HCT116 (cell line): Measurements from ENCODE around the gene CDKN2B-AS1. TPM values are rescaled to one million over a fixed set of nuclear protein-coding genes. Genes with fewer than 3 reads are reported as not detected.

ENCODE experiments used
- ATAC-seq: fragments of 200-7000 bp; cut with Tn5 transposase; 2 replicates; pipeline ENCODE4 v1.9.1; 2020; ENCODE audit warnings: mild to moderate bottlenecking, moderate library complexity
- BruUV-seq: library from RNA; stranded (reverse); fragments of 400-500 nt; replicated peaks from 2 replicates; lab custom pipeline; 2021; lab: Mats Ljungman, UMichigan
- CTCF ChIA-PET: fragments of 300-600 bp; sonication (Branson Sonifier 250); formaldehyde crosslinking; loops from one replicate; lab custom pipeline; 2021; ENCODE audit warnings: antibody characterized with exemption; lab: Charles Lee
- POLR2A ChIA-PET: fragments of 300-600, 350-600 bp; sonication (Branson Sonifier 250); formaldehyde crosslinking; loops from one replicate; lab custom pipeline; 2021; ENCODE audit warnings: antibody characterized with exemption; lab: Charles Lee
- RAD21 ChIA-PET, 2 experiments: fragments of 300-600 bp; sonication (Branson Sonifier 250); formaldehyde crosslinking; loops; one replicate each; lab custom pipeline; 2023; ENCODE audit warnings: low total read pairs in 2 of 2; ENCODE audit not compliant: uncharacterized antibody in 2 of 2, unreplicated experiment in 2 of 2, low non-redundant PET in 1 of 2; lab: Charles Lee
- DNase-seq: peaks from one replicate; pipeline ENCODE4 v3.0.0-alpha.2; 2010; ENCODE audit warnings: low read depth, low spot score
- H2AFZ ChIP-seq: fragments of 200-600 bp; shearing (Covaris generic), sonication (generic); 2 replicates; pipeline ENCODE4 v1.6.1; 2017; ENCODE audit warnings: low read depth, mixed run types, mixed read lengths, antibody characterized with exemption, low read length; ENCODE audit not compliant: poor library complexity, severe bottlenecking
- H3K27ac ChIP-seq: 2 replicates; pipeline ENCODE4 v1.5.1; 2012; ENCODE audit warnings: low read depth, low read length
- H3K27me3 ChIP-seq: fragments of 200-600 bp; sonication (generic); 2 replicates; pipeline ENCODE4 v1.6.1; 2016; ENCODE audit warnings: mixed run types, low read length, mixed read lengths; ENCODE audit not compliant: insufficient read depth
- H3K36me3 ChIP-seq, 2 experiments: fragments of 200-500 bp in 1 of 2; fragments of 200-600 bp in 1 of 2; sonication (Bioruptor generic) in 1 of 2; sonication (generic) in 1 of 2; 2 replicates each; pipeline versions ENCODE4 v1.5.1 to v1.6.1; 2014 to 2016; ENCODE audit warnings: low read length in 2 of 2, inconsistent platforms in 1 of 2, mixed read lengths in 1 of 2, mixed run types in 1 of 2; ENCODE audit not compliant: insufficient read depth in 2 of 2, control insufficient read depth in 1 of 2
- H3K4me1 ChIP-seq, 2 experiments: fragments of 200-600 bp in 1 of 2; sonication (generic) in 1 of 2; 2 replicates each; pipeline versions ENCODE4 v1.5.1 to v1.6.1; 2012 to 2017; ENCODE audit warnings: low read length in 2 of 2, inconsistent platforms in 1 of 2, mild to moderate bottlenecking in 1 of 2, mixed read lengths in 1 of 2, mixed run types in 1 of 2, moderate library complexity in 1 of 2; ENCODE audit not compliant: insufficient read depth in 2 of 2, control insufficient read depth in 1 of 2
- H3K4me2 ChIP-seq: fragments of 200-600 bp; sonication (generic); 2 replicates; pipeline ENCODE4 v1.6.1; 2017; ENCODE audit warnings: mixed run types, low read length, mixed read lengths
- H3K4me3 ChIP-seq, 2 experiments: fragments of 200-600 bp in 1 of 2; sonication (generic) in 1 of 2; replicated peaks in 1 of 2; 2 replicates each; pipeline ENCODE4 v1.5.1; 2011 to 2016; ENCODE audit warnings: low read length in 2 of 2, control low read depth in 1 of 2, low read depth in 1 of 2, mild to moderate bottlenecking in 1 of 2, mixed read lengths in 1 of 2, mixed run types in 1 of 2
- H3K79me2 ChIP-seq: fragments of 200-600 bp; sonication (generic); 2 replicates; pipeline ENCODE4 v1.6.1; 2017; ENCODE audit warnings: mild to moderate bottlenecking, mixed run types, low read length, moderate library complexity, mixed read lengths; ENCODE audit not compliant: insufficient read depth
- H3K9ac ChIP-seq: fragments of 200-600 bp; sonication (generic); 2 replicates; pipeline ENCODE4 v1.6.1; 2016; ENCODE audit warnings: low read length, mixed read lengths
- H3K9me2 ChIP-seq: fragments of 200-600 bp; sonication (generic), shearing (Covaris generic); 2 replicates; pipeline ENCODE4 v1.6.1; 2017; ENCODE audit warnings: mixed run types, mild to moderate bottlenecking, moderate library complexity; ENCODE audit not compliant: insufficient read depth
- H3K9me3 ChIP-seq, 2 experiments: fragments of 200-500 bp in 1 of 2; fragments of 200-600 bp in 1 of 2; sonication (Bioruptor generic) in 1 of 2; sonication (generic) in 1 of 2; 2 replicates each; pipeline ENCODE4 v1.6.1; 2014 to 2017; ENCODE audit warnings: low read length in 2 of 2, mixed read lengths in 2 of 2, inconsistent platforms in 1 of 2, low read depth in 1 of 2, mild to moderate bottlenecking in 1 of 2, mixed run types in 1 of 2, moderate library complexity in 1 of 2; ENCODE audit not compliant: control insufficient read depth in 1 of 2, insufficient read depth in 1 of 2
- H4K20me1 ChIP-seq: fragments of 200-600 bp; sonication (generic), shearing (Covaris generic); 2 replicates; pipeline ENCODE4 v1.6.1; 2017; ENCODE audit warnings: mixed run types, mild to moderate bottlenecking, moderate library complexity; ENCODE audit not compliant: insufficient read depth
- EGR1 ChIP-seq: IDR thresholded peaks from 2 replicates; pipeline ENCODE4 v1.6.1; 2012; ENCODE audit warnings: low read depth
- POLR2A ChIP-seq: IDR thresholded peaks from 2 replicates; pipeline ENCODE4 v1.7.0; 2011; ENCODE audit warnings: borderline replicate concordance; ENCODE audit not compliant: insufficient read depth, insufficient read length; ENCODE audit errors: extremely low read depth
- ZFX ChIP-seq: fragments of 450-650 bp; IDR thresholded peaks from 2 replicates; pipeline ENCODE4 v1.6.1; 2017
- intact Hi-C: fragments of 100-400 bp; cut with micrococcal nuclease; formaldehyde crosslinking; loops from 2 replicates; pipeline ENCODE4 v1.10.0; 2022
- total RNA-seq: library from RNA; stranded (reverse); gene quantifications from one replicate; pipeline ENCODE4 v1.2.1, GENCODE V29; 2021; ENCODE audit not compliant: unreplicated experiment
- TF ChIP-seq, protein P1 (sequence below), 3 experiments: fragments of 200-600 bp in 1 of 3; sonication (generic) in 1 of 3; IDR thresholded peaks in 2 of 3; conservative IDR thresholded peaks in 1 of 3; 2 replicates each; pipeline ENCODE4 v1.5.1; 2012 to 2017; ENCODE audit warnings: low read depth in 2 of 3, low read length in 2 of 3, antibody characterized with exemption in 1 of 3, borderline replicate concordance in 1 of 3, control low read depth in 1 of 3, mild to moderate bottlenecking in 1 of 3, mixed read lengths in 1 of 3, mixed run types in 1 of 3, moderate library complexity in 1 of 3; ENCODE audit not compliant: insufficient read depth in 1 of 3
- TF ChIP-seq, protein P2 (sequence below): IDR thresholded peaks from 2 replicates; pipeline ENCODE4 v1.6.1; 2012; ENCODE audit warnings: low read depth

Gene CDKN2B-AS1
- total RNA-seq, 1 experiment from 2014 or later = 1.7 TPM

DNA sequence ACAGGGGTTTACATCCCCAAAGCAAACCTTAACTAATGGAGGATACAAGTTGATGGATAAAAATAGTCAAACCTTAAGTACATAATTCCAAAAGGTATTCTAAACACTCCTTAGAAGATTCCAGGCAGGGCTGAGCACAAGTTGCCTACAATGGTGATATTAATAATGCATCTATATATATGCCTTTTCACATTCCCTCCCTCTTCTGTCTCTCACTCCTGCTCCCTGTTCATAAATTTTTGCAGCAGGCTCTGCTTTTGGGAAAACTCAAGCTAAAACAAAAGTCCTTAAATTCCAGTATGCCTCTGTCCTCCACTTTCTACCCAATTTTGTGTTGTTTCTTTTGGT lies 153.9 kb downstream of the CDKN2B-AS1 start:
- Histone ChIP-seq H3K4me2 (peak overlapping the region; percentile 34), H3K4me1 (peaks cover 0 to 16% of the 10 kb centered on the region in 2 experiments; a peak in 2 of 4 replicates), H3K9ac (no peak overlapping the region), H3K9me3 (no peaks in the 10 kb centered on the region), H2AFZ (no peak overlapping the region), H3K36me3 (no peaks in the 10 kb centered on the region), H3K27me3 (no peaks in the 10 kb centered on the region), H3K27ac (no peak overlapping the region), H3K4me3 (no peak overlapping the region), H3K79me2 (no peaks in the 10 kb centered on the region), H3K9me2 (no peaks in the 10 kb centered on the region), H4K20me1 (no peaks in the 10 kb centered on the region)
- intact Hi-C loops = loop anchor here (10.0 kb wide), 1 partner anchor 64 kb away; no protein-coding TSS in a partner anchor
- ChIA-PET CTCF (no interaction called here), POLR2A (interaction anchor here (0.7 kb wide), 1 partner anchor 10 kb away, joined by 3 read pairs; no protein-coding TSS in a partner anchor), RAD21 (no interaction called here)
- BruUV-seq = no TSS peak
- no peak for TF ChIP-seq POLR2A
- TF ChIP-seq, protein P1, sequence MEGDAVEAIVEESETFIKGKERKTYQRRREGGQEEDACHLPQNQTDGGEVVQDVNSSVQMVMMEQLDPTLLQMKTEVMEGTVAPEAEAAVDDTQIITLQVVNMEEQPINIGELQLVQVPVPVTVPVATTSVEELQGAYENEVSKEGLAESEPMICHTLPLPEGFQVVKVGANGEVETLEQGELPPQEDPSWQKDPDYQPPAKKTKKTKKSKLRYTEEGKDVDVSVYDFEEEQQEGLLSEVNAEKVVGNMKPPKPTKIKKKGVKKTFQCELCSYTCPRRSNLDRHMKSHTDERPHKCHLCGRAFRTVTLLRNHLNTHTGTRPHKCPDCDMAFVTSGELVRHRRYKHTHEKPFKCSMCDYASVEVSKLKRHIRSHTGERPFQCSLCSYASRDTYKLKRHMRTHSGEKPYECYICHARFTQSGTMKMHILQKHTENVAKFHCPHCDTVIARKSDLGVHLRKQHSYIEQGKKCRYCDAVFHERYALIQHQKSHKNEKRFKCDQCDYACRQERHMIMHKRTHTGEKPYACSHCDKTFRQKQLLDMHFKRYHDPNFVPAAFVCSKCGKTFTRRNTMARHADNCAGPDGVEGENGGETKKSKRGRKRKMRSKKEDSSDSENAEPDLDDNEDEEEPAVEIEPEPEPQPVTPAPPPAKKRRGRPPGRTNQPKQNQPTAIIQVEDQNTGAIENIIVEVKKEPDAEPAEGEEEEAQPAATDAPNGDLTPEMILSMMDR (IDR thresholded peaks at IDR 0.05 in 2 of 3, conservative IDR thresholded peaks at IDR 0.05 in 1 of 3; ENCODE audit: borderline replicate concordance in 1 of 3, insufficient read depth in 1 of 3, low read depth in 2 of 3, low read length in 2 of 3) = no peak
- DNase-seq (no peak), ATAC-seq (0 out of 2 replicates have a peak, but pooled peaks have one; percentile 7)

DNA sequence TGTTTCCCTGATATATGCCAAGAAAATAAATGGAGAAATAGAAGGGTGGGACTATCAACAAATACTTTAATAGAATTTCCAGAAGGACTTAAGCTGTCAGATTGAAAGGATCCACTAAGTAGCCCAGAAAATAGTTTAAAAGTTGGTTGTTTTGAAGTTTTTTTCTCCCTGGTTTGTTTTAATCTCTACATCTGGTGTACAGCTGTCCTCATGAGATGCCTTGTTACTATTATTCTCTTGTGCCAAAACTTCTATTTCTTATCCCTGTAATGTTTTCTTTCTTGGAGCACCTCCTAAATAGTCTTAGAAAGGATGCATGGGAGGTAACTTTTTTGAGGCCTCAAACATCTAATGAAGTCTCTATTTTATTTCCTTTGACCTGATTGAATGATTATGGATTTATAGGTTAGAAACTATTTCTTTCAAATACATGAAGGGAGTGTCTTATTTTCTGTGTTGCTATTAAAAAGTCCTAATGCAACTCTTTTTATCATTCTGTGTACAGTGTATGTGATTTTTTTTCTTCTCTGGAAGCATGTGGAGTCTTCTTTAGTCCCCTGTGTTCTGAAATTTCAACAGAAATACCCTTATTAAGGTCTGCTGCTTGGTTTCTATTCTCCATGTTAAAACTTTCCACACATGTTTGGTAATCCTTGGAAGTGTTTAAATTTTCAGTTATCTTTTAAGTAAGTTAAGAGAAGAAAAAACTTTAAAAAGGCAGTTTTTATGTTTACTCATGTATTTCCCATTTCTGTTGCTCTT lies 154.5 kb downstream of the CDKN2B-AS1 start:
- Histone ChIP-seq H4K20me1 (no peaks in the 10 kb centered on the region), H3K4me1 (peaks cover 0 to 16% of the 10 kb centered on the region in 2 experiments; a peak in 2 of 4 replicates), H3K79me2 (no peaks in the 10 kb centered on the region), H2AFZ (no peak overlapping the region), H3K4me2 (no peak overlapping the region), H3K9me3 (no peaks in the 10 kb centered on the region), H3K9me2 (no peaks in the 10 kb centered on the region), H3K27me3 (no peaks in the 10 kb centered on the region), H3K27ac (no peak overlapping the region), H3K9ac (no peak overlapping the region), H3K4me3 (no peak overlapping the region), H3K36me3 (no peaks in the 10 kb centered on the region)
- BruUV-seq = no TSS peak
- CTCF ChIA-PET = no interaction called here
- TF ChIP-seq, protein P2, sequence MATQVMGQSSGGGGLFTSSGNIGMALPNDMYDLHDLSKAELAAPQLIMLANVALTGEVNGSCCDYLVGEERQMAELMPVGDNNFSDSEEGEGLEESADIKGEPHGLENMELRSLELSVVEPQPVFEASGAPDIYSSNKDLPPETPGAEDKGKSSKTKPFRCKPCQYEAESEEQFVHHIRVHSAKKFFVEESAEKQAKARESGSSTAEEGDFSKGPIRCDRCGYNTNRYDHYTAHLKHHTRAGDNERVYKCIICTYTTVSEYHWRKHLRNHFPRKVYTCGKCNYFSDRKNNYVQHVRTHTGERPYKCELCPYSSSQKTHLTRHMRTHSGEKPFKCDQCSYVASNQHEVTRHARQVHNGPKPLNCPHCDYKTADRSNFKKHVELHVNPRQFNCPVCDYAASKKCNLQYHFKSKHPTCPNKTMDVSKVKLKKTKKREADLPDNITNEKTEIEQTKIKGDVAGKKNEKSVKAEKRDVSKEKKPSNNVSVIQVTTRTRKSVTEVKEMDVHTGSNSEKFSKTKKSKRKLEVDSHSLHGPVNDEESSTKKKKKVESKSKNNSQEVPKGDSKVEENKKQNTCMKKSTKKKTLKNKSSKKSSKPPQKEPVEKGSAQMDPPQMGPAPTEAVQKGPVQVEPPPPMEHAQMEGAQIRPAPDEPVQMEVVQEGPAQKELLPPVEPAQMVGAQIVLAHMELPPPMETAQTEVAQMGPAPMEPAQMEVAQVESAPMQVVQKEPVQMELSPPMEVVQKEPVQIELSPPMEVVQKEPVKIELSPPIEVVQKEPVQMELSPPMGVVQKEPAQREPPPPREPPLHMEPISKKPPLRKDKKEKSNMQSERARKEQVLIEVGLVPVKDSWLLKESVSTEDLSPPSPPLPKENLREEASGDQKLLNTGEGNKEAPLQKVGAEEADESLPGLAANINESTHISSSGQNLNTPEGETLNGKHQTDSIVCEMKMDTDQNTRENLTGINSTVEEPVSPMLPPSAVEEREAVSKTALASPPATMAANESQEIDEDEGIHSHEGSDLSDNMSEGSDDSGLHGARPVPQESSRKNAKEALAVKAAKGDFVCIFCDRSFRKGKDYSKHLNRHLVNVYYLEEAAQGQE = no peak
- TF ChIP-seq ZFX (no peak), EGR1 (no peak)
- RAD21 ChIA-PET = no interaction called here
- DNase-seq (no peak), ATAC-seq (no peak)
- intact Hi-C loops = loop anchor here (10.0 kb wide), 1 partner anchor 64 kb away; no protein-coding TSS in a partner anchor
- POLR2A ChIA-PET = interaction anchor here (0.7 to 1.1 kb wide), 2 partner anchors 9 to 10 kb away, joined by 3 read pairs; no protein-coding TSS in a partner anchor
